Measurements from ENCODE around the gene YTHDF1.

YTHDF1 gene

DNA sequence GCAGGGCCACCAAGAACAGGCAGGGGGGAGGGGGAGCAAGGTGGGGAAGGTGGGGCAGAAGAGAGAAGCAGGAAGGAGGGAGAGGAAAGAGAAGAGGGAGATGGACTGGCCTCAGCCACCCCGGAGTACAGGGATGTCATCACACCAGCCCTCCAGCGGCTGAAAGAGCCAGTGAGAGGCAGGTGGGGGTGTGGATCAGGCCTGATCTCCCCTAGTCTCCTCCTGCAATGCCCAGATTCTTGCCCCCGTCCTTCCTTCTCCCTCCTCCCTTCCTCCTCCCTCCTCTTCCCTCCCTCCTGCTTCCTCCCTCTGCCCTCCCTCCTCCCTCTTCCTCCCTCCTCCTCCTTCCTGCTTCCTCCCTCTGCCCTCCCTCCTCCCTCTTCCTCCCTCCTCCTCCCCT, 61.5 kb downstream of the YTHDF1 start:
- no peak for DNase-seq

DNA sequence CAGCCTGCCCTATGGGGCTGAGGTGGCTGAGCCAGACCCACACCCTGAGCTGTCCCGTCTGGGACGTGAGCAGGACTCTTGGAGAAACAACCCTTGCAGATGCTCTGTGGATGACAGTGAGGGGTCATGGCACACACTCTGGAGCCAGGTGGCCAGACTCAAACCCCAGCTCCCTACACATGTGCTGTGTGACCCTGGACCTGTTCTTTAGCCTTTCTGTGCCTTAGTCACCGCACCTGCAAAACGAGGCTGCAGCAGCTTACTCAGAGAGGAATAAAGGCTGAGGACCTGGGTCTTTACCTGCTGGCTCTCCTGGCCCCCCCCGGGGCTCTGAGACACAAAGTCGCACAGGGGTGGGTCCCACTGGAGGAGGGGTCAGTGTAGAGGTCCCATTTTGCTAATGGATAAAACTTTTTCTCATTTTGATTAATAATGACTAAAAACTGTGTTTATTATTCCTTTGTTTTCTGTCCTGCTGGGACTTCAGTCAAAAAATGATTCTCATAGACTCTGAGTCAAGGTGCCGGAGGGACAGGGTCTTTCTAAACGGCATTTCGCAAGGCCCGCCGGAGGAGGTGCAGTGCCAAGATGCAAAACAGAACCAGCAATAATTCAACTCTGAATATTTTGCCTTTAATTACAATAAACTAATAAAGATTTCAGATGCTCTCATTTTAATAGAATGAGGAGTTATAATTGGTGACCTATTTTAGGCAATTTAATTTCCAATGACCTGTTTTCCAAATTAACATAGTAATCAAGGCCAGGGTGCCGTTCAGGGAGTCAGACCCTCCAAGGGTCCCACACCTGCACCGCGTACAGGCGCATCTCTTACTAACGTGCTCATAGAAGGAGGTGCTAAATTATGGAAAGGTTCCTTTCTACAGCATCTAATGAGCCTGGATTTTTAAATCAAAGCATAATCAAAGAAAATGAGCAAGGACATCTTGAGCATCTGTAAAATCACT, 62.4 kb downstream of the YTHDF1 start:
- DNase-seq = no peak

DNA sequence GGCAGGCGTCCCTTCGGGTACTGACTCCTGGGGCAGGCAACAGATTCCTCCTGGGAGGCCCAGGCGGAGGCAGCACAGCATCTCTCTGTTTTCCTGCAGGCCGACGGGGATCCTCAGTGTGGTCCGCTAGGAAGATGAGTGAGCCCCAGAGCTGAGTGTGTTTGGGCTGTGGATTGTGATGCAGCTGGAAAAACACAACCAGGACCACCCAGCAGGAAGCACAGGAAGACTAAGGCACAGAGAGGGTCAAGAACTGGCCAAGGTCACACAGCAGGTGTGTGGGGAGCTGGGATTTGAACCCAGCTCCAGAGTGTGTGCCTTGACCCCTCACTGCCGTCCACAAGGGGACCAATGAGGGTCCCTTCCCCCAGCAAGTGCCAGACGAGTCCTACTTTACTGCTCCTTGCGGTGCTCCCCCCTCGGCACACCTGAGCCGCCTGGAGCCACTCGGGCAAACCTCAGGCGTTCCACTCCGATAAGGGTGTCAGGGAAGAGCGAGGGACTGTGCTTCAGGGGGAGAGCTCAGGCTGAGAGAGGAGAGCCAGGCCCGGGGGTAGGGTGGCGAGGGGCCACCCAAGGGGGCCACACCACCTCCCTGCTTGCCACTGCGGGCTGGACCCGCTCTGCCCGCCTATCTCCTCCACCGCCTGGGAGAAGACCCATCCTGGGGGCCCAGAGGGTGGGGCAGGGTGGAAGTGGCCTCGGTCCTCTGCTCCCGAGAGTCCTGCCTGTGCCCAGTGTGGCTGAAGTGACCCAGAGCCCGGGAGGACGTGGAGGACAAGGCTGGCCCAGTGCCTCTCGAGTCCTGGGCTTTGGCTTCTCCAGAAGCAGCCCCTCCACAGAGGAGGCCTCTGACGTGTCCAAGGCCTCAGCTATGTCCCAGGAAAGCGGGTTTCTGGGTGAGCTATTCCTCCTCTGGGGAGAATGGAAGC, 63.3 kb downstream of the YTHDF1 start:
- DNase-seq = no peak

DNA sequence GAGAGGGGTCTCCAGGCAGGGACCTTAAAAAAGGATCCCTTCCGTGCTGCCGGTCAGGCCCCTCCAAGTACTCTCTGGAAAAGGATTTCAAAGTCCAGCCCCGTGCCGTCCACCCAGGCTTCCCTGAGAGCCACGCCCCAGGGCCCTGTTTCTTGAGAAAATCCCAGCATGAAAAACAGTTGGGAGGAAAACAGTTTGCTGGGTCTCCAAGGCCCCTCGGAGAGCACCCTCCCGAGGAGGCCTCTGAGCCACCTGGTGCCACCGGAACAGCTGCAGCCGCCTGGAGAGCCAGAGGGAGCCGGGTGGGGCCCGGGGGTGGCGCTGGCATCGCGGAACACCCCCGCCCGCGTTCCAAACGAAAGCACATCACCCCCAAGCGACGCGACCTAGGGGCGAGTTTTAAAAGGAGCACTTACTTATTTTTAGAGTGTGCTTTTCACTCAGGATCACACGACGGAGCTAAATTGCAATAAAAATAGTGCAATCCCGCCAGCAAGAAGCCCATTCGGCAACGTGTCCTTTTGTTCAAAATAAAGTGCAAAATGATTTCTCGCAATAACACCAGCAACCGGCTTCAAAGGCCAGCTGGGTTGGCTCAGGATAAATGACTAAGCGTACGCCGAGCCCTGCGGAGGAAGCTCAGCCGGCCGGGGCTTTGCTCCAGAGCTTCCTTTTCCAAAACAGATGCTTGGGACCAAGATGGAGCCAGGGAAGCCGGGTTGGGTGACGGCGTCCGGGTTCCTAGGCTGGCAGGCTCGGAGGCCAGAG, 64.2 kb downstream of the YTHDF1 start:
- no peak for DNase-seq

DNA sequence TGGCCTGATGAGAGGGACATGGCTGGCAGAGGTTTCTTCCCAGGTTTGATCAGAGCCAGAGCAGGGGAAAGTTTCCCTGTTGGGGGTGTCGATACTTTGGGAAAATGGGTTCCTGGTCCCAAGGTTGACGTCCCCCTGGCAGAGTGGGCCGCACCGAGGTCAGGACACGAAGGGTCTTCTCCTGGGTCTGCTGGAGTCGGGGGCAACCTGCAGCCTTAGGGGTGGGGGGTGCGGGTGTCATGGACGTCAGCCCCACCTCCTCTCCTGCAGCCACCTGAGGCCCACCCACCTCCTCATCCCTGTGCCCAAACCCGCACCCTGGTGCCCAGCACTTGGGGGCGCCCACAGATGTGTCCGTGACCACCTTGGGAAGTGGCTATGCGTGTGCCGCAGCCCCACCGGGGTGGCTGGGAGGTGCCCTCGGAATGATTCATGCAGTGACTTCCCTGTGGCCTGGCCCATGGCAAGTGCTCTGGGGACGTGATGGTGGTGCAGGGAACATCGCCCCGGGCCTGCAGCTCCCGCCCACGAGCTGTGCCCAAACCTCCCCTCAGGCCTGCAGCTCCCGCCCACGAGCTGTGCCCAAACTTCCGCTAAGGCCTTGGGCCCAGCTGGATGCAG, 64.9 kb downstream of the YTHDF1 start:
- no peak for DNase-seq

DNA sequence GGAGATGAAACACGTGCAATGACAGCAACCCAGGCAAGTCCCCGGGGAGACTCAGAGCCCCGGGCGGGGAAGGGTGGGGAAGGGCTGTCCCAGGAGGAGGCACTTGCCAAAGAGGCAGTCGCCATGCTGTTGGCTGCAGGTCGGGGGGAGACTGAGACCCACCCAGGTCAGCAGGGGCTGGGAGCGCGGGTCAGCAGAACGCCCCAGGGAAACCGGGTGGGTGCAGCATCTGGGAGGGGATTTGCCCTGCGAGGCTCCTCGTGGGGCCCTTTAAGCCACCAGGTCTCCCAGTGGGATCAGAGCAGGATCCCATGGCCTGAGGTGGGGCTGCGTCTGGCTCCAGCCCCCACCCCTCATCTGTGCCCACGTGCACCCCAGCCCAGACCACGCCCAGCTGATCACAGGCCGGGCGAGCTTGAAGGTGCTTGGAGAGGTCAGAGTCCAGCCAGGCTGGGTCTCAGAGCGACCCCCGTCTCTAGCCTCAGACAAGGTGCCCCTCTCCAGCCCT, 65.5 kb downstream of the YTHDF1 start:
- no peak for DNase-seq

DNA sequence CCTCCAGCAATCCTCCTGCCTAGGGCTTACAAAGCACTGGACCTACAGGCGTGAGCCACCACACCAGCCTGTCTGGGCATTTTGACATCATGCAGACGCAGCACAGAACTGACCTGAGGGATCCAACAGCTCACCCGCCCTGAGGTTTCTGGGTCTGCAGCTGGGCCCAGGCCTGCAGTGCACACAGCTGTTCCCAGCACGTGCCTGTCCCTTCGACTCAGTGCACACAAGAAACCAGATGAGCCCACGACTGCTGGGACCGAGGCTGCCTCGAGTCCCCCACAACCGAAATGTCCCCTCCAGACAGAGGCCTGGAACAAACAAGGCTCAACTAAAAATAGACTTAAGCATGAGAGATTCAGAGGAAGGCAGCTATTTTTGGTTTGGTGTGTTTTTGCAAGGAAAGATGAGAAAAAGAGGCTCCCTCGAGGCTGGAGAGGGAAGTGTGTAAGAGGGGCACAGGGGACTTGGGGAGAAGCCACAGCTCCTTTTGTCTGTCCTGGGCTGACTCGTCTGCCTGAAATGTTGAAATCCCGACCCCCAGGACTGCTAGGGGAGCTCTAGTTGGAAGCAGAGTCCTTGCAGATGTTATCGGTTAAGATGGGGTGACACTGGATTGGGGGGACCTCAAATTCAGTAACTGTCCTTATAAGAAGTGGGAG, 66.3 kb downstream of the YTHDF1 start:
- no peak for DNase-seq

DNA sequence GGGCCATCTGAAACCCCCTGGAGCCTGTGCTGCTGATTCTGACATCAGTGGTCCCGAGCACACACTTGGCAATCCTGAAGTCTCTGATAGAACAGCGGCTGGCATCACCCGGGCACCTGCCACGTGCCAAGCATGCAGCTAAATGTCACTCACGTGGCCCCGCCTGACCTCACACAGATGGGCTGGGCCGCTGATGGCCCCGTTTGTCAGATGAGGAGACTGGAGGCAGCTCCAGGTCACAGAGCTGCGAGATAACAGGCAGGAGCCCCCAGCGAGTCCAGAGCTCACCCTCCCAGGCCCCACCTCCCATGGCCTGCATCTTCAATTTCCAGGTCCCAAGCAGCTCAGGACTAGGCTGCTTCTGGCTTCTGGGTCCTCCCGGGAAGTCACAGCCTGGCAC, 67.2 kb downstream of the YTHDF1 start:
- no peak for DNase-seq

DNA sequence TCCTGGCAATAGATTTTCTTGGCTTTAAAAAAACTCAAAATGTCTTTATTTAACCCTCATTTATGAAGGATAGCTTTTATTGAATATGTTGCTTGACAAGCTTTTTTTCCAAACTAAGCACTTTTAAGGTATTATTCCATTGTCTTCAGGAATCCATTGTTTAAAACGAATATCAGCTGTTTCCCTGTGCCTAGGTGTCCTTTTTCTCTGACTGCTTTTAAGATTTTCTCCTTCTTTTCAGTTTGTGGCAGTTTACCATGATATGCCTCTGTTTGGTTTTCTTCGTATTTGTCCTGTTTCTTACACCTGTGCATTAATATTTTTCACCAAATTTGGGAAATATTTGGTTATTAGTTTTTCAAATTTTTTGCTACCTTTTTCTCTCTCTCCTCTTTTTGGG, 68.4 kb downstream of the YTHDF1 start:
- DNase-seq = no peak

All from activated CD4-positive, alpha-beta T cell treated with anti-CD3 and anti-CD28 coated beads, Interleukin-10, Interleukin-2, amounts not matched to agents 100 ng/mL and 50 ng/mL, durations not matched to agents 16 hours and 8 hours (primary cell).